ENCODE data around the gene DYSF.

The DYSF gene

DNA sequence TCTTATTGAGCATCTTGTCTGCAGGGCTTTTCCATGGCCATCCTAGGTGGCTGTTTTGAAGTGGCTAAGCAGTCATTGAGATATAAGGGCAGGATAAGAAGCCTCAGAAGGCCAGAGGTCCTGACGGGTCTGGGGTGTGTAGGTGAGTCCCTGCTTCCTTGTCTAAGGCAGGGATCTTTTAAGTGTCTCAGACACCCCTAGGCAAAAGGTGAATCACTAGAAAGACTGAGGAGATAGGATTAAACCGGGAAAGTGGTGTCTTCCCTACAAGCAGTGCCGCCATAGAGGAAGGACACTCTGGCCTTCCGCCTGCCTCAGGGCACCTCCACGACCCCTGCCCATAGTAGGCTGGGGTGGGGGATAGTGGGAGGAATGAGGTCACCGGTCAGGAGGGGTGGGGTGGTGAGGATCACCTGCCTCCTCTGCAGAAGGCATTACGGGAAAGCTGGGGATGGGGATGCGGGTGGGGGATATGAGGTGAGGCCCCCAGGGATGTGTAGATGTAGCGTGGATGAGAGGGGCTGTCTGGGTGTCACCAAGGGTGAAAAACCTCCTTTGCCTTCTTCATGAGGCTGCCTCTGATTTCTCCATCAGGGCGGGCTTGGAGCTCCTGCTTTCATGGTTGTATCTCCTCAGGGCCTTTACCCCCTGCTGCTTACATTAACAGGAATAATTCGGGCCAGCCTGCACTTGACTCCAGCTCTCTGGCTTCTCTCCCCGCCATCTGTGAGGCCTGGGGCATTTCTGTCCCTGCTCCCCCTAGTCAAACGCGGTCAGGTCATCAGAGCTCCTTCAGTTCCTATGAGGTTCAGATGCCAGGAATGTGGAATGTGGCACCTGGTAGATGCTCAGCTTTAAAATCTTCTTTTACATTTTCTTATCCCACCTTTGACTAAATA is 244.0 kb downstream of the DYSF start:
- Histone ChIP-seq H4K20me1 (ENCODE audit: insufficient read depth, low read length) (no peaks in the 10 kb centered on the region), H3F3A (ENCODE audit: insufficient read depth, low read length) (no peaks in the 10 kb centered on the region), H3K27ac (ENCODE audit: low read length) (no peak overlapping the region), H3K27me3 (replicated peaks; ENCODE audit: insufficient read depth, low read length) (no peaks in the 10 kb centered on the region; the same call in 1 of the 2 replicates), H3K4me2 (ENCODE audit: low read depth, low read length) (no peak overlapping the region), H2AFZ (ENCODE audit: low read length) (no peak overlapping the region), H3K9me3 (replicated peaks; ENCODE audit: insufficient read depth, low read length) (no peaks in the 10 kb centered on the region), H3K4me1 (ENCODE audit: low read length) (no peaks in the 10 kb centered on the region), H3K79me2 (ENCODE audit: low read length) (no peaks in the 10 kb centered on the region), H3K4me3 (ENCODE audit: low read length) (no peak overlapping the region), H3K9me2 (replicated peaks; ENCODE audit: insufficient read depth, low read length) (no peaks in the 10 kb centered on the region), H3K36me3 (replicated peaks; ENCODE audit: insufficient read depth, low read length) (no peaks in the 10 kb centered on the region), H3K9ac (ENCODE audit: low read length) (no peak overlapping the region)
- no peak for DNase-seq
- TF ChIP-seq EZH2phosphoT487 (IDR thresholded peaks at IDR 0.05; ENCODE audit: low read length) = no peak
- no peak for TF ChIP-seq EZH2 (optimal IDR thresholded peaks at IDR 0.05; ENCODE audit: low read depth, low read length)
- TF ChIP-seq, protein P1, sequence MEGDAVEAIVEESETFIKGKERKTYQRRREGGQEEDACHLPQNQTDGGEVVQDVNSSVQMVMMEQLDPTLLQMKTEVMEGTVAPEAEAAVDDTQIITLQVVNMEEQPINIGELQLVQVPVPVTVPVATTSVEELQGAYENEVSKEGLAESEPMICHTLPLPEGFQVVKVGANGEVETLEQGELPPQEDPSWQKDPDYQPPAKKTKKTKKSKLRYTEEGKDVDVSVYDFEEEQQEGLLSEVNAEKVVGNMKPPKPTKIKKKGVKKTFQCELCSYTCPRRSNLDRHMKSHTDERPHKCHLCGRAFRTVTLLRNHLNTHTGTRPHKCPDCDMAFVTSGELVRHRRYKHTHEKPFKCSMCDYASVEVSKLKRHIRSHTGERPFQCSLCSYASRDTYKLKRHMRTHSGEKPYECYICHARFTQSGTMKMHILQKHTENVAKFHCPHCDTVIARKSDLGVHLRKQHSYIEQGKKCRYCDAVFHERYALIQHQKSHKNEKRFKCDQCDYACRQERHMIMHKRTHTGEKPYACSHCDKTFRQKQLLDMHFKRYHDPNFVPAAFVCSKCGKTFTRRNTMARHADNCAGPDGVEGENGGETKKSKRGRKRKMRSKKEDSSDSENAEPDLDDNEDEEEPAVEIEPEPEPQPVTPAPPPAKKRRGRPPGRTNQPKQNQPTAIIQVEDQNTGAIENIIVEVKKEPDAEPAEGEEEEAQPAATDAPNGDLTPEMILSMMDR (IDR thresholded peaks at IDR 0.05; ENCODE audit: low read length) = no peak

DNA sequence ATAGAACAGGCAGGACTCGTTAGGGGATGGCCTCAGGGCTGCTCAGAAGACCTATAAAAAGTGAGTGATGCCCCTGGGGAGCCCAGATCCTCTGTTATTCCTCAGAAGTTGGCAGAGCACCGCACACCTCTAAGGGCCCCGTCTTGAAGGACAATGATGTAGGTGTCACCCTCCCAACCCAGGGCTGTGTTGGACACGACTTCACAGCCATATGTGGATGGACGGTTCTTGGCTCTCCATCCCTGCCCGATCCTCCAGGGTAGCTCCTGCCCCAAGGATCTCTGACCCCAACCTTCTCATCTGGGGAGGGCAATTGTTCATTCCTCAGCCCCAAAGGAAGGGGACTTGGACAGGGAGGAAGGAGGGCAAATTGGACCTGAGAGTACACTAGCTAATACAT is 246.1 kb downstream of the DYSF start:
- Histone ChIP-seq H3F3A (ENCODE audit: insufficient read depth, low read length) (no peaks in the 10 kb centered on the region), H4K20me1 (ENCODE audit: insufficient read depth, low read length) (no peaks in the 10 kb centered on the region), H3K27ac (ENCODE audit: low read length) (no peak overlapping the region), H3K27me3 (replicated peaks; ENCODE audit: insufficient read depth, low read length) (no peaks in the 10 kb centered on the region; the same call in 1 of the 2 replicates), H3K79me2 (ENCODE audit: low read length) (no peaks in the 10 kb centered on the region), H2AFZ (ENCODE audit: low read length) (no peak overlapping the region), H3K4me3 (ENCODE audit: low read length) (no peak overlapping the region), H3K4me1 (ENCODE audit: low read length) (no peaks in the 10 kb centered on the region), H3K9ac (ENCODE audit: low read length) (no peak overlapping the region), H3K9me3 (replicated peaks; ENCODE audit: insufficient read depth, low read length) (no peaks in the 10 kb centered on the region), H3K4me2 (ENCODE audit: low read depth, low read length) (no peak overlapping the region), H3K9me2 (replicated peaks; ENCODE audit: insufficient read depth, low read length) (no peaks in the 10 kb centered on the region), H3K36me3 (replicated peaks; ENCODE audit: insufficient read depth, low read length) (no peaks in the 10 kb centered on the region)
- DNase-seq = no peak
- TF ChIP-seq, protein P1 (IDR thresholded peaks at IDR 0.05; ENCODE audit: low read length) = no peak
- no peak for TF ChIP-seq EZH2phosphoT487 (IDR thresholded peaks at IDR 0.05; ENCODE audit: low read length)
- TF ChIP-seq EZH2 (optimal IDR thresholded peaks at IDR 0.05; ENCODE audit: low read depth, low read length) = no peak

DNA sequence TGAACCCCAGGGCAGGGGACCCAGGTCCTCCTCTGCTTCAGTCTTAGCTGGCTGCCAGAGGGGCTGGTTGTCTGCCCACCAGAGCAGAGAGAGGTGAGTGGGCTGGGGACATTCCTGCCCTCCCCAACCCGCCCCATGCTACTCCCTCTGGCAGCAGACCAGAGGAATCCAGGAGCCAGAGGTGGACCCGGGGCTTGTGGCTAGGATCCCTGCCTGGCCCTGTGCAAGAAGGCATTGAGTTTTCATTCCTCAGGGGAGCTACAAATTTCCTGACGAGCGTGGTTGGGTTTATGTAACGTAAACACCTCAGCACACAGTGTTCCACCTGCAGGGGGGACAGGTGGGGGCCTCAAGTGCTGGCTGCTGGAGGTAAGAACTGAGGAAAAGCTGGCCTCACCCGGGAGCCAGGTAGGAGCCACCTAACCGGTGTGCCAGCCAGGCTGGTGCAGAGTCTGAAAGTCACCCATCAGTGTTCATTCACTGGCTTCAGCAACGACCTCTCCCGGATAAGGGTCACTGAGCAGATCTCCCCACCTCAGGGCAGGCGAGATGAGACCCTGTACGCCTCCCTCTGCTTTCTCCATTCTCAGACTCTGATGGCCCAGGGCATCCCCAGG is 246.8 kb downstream of the DYSF start:
- Histone ChIP-seq H3K9me2 (replicated peaks; ENCODE audit: insufficient read depth, low read length) (no peaks in the 10 kb centered on the region), H3K27ac (ENCODE audit: low read length) (no peak overlapping the region), H4K20me1 (ENCODE audit: insufficient read depth, low read length) (no peaks in the 10 kb centered on the region), H3K36me3 (replicated peaks; ENCODE audit: insufficient read depth, low read length) (no peaks in the 10 kb centered on the region), H3K9me3 (replicated peaks; ENCODE audit: insufficient read depth, low read length) (no peaks in the 10 kb centered on the region), H3F3A (ENCODE audit: insufficient read depth, low read length) (no peaks in the 10 kb centered on the region), H3K4me3 (ENCODE audit: low read length) (no peak overlapping the region), H3K4me2 (ENCODE audit: low read depth, low read length) (no peak overlapping the region), H3K79me2 (ENCODE audit: low read length) (no peaks in the 10 kb centered on the region), H2AFZ (ENCODE audit: low read length) (no peak overlapping the region), H3K4me1 (ENCODE audit: low read length) (no peaks in the 10 kb centered on the region), H3K27me3 (replicated peaks; ENCODE audit: insufficient read depth, low read length) (no peaks in the 10 kb centered on the region; the same call in 1 of the 2 replicates), H3K9ac (ENCODE audit: low read length) (no peak overlapping the region)
- DNase-seq = no peak
- TF ChIP-seq EZH2phosphoT487 (IDR thresholded peaks at IDR 0.05; ENCODE audit: low read length) = no peak
- TF ChIP-seq EZH2 (optimal IDR thresholded peaks at IDR 0.05; ENCODE audit: low read depth, low read length) = no peak
- TF ChIP-seq, protein P1 (IDR thresholded peaks at IDR 0.05; ENCODE audit: low read length) = no peak
